Peyer's patch (tissue), 4 donors: Measurements from ENCODE around the gene MYO7A. TPM values are rescaled to one million over a fixed set of nuclear protein-coding genes. Genes with fewer than 3 reads are reported as not detected.

ENCODE experiments used
- DNase-seq, 3 donors: peaks; one replicate each; pipeline ENCODE4 v3.0.0-alpha.2; 2017 to 2019
- H3K27ac ChIP-seq, 4 donors: fragments of 200-600 bp; sonication (generic); one replicate each; pipeline ENCODE4 v1.5.1; 2016 to 2019
- H3K27me3 ChIP-seq, 2 donors: fragments of 200-600 bp; sonication (generic); one replicate each; pipeline ENCODE4 v1.5.1; 2019
- H3K36me3 ChIP-seq, 3 donors: fragments of 200-600 bp; sonication (generic); one replicate each; pipeline ENCODE4 v1.5.1; 2016 to 2019
- H3K4me1 ChIP-seq, 4 donors: fragments of 200-600 bp; sonication (generic); one replicate each; pipeline ENCODE4 v1.5.1; 2016 to 2019
- H3K4me3 ChIP-seq, 4 donors: fragments of 200-600 bp; sonication (generic); 1 replicate in 3 of 4; 2 replicates in 1 of 4; pipeline ENCODE4 v1.5.1; 2016 to 2019; ENCODE audit warnings: mild to moderate bottlenecking in 1 of 4
- H3K9me3 ChIP-seq, 4 donors: fragments of 200-600 bp; sonication (generic); one replicate each; pipeline ENCODE4 v1.5.1; 2016 to 2019; ENCODE audit warnings: mild to moderate bottlenecking in 1 of 4
- CTCF ChIP-seq, 6 experiments: fragments of 450-650 bp in 4 of 6; fragments of 200-600 bp in 2 of 6; sonication (generic) in 1 of 6; IDR thresholded peaks; one replicate each; pipeline ENCODE4 v1.5.1; 2017 to 2019; ENCODE audit warnings: antibody characterized with exemption in 6 of 6, mild to moderate bottlenecking in 3 of 6, moderate library complexity in 1 of 6
- POLR2A ChIP-seq, 2 donors: fragments of 450-650 bp; IDR thresholded peaks; one replicate each; pipeline ENCODE4 v1.5.1; 2017; ENCODE audit warnings: antibody characterized with exemption in 2 of 2, mild to moderate bottlenecking in 2 of 2, moderate library complexity in 2 of 2
- total RNA-seq, 4 donors: library from RNA; depleted of rRNA; stranded (reverse); fragments of >200 nt; gene quantifications; one replicate each; pipeline ENCODE4 v1.1.0, GENCODE V29; 2016

Gene MYO7A
- total RNA-seq, 4 donors from 2014 or later, result 6.1 to 15.7 (median 7.1) TPM

GRCh38 chr11:77205467-77206263, 77.6 kb downstream of the MYO7A start:
- no peak overlapping the region for H3K27ac ChIP-seq
- no peaks in the 10 kb centered on the region for H3K36me3 ChIP-seq
- no peaks in the 10 kb centered on the region for H3K4me1 ChIP-seq
- H3K27me3 ChIP-seq, result no peaks in the 10 kb centered on the region
- H3K4me3 ChIP-seq, result no peak overlapping the region
- TF ChIP-seq POLR2A (IDR thresholded peaks at IDR 0.05), result no peak
- TF ChIP-seq CTCF (IDR thresholded peaks at IDR 0.05), result no peak
- H3K9me3 ChIP-seq, result no peaks in the 10 kb centered on the region
- peak in 1 of 3 donors; percentile 38 for DNase-seq

GRCh38 chr11:77206264-77207018, 78.4 kb downstream of the MYO7A start:
- H3K36me3 ChIP-seq, result no peaks in the 10 kb centered on the region

GRCh38 chr11:77207019-77207485, 79.0 kb downstream of the MYO7A start:
- no peaks in the 10 kb centered on the region for H3K9me3 ChIP-seq
- H3K4me1 ChIP-seq, result no peaks in the 10 kb centered on the region
- TF ChIP-seq CTCF (IDR thresholded peaks at IDR 0.05) (no peak), POLR2A (IDR thresholded peaks at IDR 0.05) (no peak)
- H3K36me3 ChIP-seq, result no peaks in the 10 kb centered on the region
- H3K27ac ChIP-seq, result no peak overlapping the region
- DNase-seq, result no peak
- H3K27me3 ChIP-seq, result no peaks in the 10 kb centered on the region
- no peak overlapping the region for H3K4me3 ChIP-seq

More at GRCh38 chr11:77206264-77207018, 78.4 kb downstream of the MYO7A start:
- H3K27ac ChIP-seq, result no peak overlapping the region
- no peak for TF ChIP-seq CTCF (IDR thresholded peaks at IDR 0.05)
- TF ChIP-seq POLR2A (IDR thresholded peaks at IDR 0.05), result no peak
- DNase-seq, result peak in 1 of 3 donors; percentile 32
- H3K4me3 ChIP-seq, result no peak overlapping the region
- H3K9me3 ChIP-seq, result no peaks in the 10 kb centered on the region
- no peaks in the 10 kb centered on the region for H3K4me1 ChIP-seq
- H3K27me3 ChIP-seq, result no peaks in the 10 kb centered on the region

- peak in 1 of 3 donors; percentile 25 for DNase-seq
- H3K27ac ChIP-seq, result no peak overlapping the region
- H3K27me3 ChIP-seq, result no peaks in the 10 kb centered on the region
- H3K4me3 ChIP-seq, result no peak overlapping the region
- no peaks in the 10 kb centered on the region for H3K4me1 ChIP-seq
- no peak for TF ChIP-seq POLR2A (IDR thresholded peaks at IDR 0.05)
- no peak for TF ChIP-seq CTCF (IDR thresholded peaks at IDR 0.05)
- no peaks in the 10 kb centered on the region for H3K9me3 ChIP-seq
- H3K36me3 ChIP-seq, result no peaks in the 10 kb centered on the region
These were observed 79.7 kb downstream of the MYO7A start for GRCh38 chr11:77207618-77208313.

- no peaks in the 10 kb centered on the region for H3K27me3 ChIP-seq
- H3K4me3 ChIP-seq, result no peak overlapping the region
- TF ChIP-seq CTCF (IDR thresholded peaks at IDR 0.05) (no peak), POLR2A (IDR thresholded peaks at IDR 0.05) (no peak)
- DNase-seq, result no peak
- no peaks in the 10 kb centered on the region for H3K4me1 ChIP-seq
- no peak overlapping the region for H3K27ac ChIP-seq
- H3K36me3 ChIP-seq, result no peaks in the 10 kb centered on the region
- no peaks in the 10 kb centered on the region for H3K9me3 ChIP-seq
These were observed 80.5 kb downstream of the MYO7A start for GRCh38 chr11:77208535-77208934.
